Chondrocyte (in vitro differentiated cells): Measurements from ENCODE around the gene DSE. TPM values are rescaled to one million over a fixed set of nuclear protein-coding genes. Genes with fewer than 3 reads are reported as not detected.

ENCODE experiments used
- DNase-seq: peaks from one replicate; pipeline ENCODE4 v3.0.0; 2021; ENCODE audit warnings: mixed read lengths, low spot score
- H3K27ac Mint-ChIP-seq: one replicate; pipeline ENCODE4 v1.8.0; 2021; ENCODE audit warnings: mild to moderate bottlenecking, moderate library complexity, mixed read lengths; ENCODE audit not compliant: unreplicated experiment
- H3K27me3 Mint-ChIP-seq: 2 replicates; pipeline ENCODE4 v1.8.0; 2021; ENCODE audit warnings: low read depth, mixed read lengths
- H3K36me3 Mint-ChIP-seq: 2 replicates; pipeline ENCODE4 v1.8.0; 2021; ENCODE audit warnings: low read depth, mixed read lengths
- H3K4me1 Mint-ChIP-seq: 2 replicates; pipeline ENCODE4 v1.8.0; 2021; ENCODE audit warnings: low read depth, mild to moderate bottlenecking, mixed read lengths
- H3K4me3 Mint-ChIP-seq: one replicate; pipeline ENCODE4 v1.8.0; 2021; ENCODE audit warnings: mild to moderate bottlenecking, moderate library complexity, mixed read lengths; ENCODE audit not compliant: unreplicated experiment
- H3K9me3 Mint-ChIP-seq: 2 replicates; pipeline ENCODE4 v1.8.0; 2021; ENCODE audit warnings: low read depth, mixed read lengths
- total RNA-seq: library from RNA; stranded (reverse); gene quantifications from 3 replicates; pipeline ENCODE4 v1.2.1, GENCODE V29; 2021
- TF ChIP-seq, protein P1 (sequence below): fragments of 200-600 bp; sonication (generic); IDR thresholded peaks from 2 replicates; pipeline ENCODE4 v1.5.0; 2021; ENCODE audit warnings: antibody characterized with exemption, mild to moderate bottlenecking, moderate library complexity

The DSE gene
- total RNA-seq, 1 donor from 2014 or later: 78.0 TPM

DNA sequence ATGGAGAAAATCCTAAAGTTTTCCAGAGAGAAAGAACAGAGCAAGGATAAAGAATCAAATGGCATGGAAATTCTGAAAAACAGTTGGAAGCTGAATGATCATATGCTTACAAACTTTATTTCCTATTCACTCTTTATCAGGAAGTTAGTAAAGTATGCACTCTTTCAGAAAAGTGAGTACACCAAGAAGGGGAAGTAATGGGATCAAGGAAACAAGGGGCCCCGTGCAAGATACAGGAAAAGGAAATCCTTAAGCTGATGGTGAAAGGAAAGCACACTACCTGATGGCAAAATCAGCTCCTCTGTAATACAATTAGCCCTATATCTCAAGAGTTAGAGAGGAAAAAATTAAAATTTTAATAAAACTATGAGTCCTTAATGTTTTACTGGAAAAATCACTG is 104.4 kb downstream of the DSE start:
- DNase-seq: no peak
- TF ChIP-seq, protein P1, sequence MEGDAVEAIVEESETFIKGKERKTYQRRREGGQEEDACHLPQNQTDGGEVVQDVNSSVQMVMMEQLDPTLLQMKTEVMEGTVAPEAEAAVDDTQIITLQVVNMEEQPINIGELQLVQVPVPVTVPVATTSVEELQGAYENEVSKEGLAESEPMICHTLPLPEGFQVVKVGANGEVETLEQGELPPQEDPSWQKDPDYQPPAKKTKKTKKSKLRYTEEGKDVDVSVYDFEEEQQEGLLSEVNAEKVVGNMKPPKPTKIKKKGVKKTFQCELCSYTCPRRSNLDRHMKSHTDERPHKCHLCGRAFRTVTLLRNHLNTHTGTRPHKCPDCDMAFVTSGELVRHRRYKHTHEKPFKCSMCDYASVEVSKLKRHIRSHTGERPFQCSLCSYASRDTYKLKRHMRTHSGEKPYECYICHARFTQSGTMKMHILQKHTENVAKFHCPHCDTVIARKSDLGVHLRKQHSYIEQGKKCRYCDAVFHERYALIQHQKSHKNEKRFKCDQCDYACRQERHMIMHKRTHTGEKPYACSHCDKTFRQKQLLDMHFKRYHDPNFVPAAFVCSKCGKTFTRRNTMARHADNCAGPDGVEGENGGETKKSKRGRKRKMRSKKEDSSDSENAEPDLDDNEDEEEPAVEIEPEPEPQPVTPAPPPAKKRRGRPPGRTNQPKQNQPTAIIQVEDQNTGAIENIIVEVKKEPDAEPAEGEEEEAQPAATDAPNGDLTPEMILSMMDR: no peak
- no peak overlapping the region for H3K4me3 Mint-ChIP-seq

DNA sequence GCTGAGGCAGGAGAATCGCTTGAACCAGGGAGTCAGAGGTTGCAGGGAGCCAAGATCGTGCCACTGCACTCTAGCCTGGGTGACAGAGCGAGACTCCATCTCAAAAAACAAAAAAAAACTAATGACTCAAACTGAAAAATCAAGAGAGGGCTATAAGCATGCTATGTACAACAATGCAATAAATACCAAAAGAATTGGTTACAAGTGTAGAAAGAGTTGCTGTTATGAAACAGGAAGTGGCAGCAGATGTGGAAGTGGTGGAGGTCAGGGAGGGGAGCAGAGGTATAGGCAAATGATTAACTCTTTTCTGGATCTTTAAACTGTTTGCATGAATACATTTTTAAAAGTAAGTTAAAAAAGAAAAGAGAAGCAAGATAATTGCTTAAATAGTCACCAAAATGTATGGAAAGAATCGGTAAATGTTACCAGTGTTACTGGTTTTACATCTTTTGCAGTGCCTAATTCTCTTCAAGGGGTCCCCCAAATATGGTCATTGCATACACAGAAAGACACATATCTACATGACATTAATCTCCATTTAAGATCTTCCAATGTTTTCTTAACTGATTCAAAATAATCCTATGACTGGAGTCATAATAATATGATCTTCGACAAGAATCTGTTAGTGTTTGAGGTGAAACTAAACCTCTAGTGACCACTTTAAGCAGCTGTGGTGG is 105.4 kb downstream of the DSE start:
- H3K27ac Mint-ChIP-seq: no peak overlapping the region
- H3K4me1 Mint-ChIP-seq: peaks cover 5% of the 10 kb centered on the region
- H3K4me3 Mint-ChIP-seq: no peak overlapping the region
- no peaks in the 10 kb centered on the region for H3K27me3 Mint-ChIP-seq
- DNase-seq: no peak
- no peaks in the 10 kb centered on the region for H3K36me3 Mint-ChIP-seq
- no peaks in the 10 kb centered on the region for H3K9me3 Mint-ChIP-seq
- TF ChIP-seq, protein P1: no peak

More for the DNA sequence above, 104.4 kb downstream of the DSE start:
- Mint-ChIP-seq H3K27ac (no peak overlapping the region), H3K9me3 (no peaks in the 10 kb centered on the region), H3K27me3 (no peaks in the 10 kb centered on the region), H3K4me1 (peaks cover 5% of the 10 kb centered on the region), H3K36me3 (no peaks in the 10 kb centered on the region)

- peaks cover 5% of the 10 kb centered on the region for H3K4me1 Mint-ChIP-seq
- H3K9me3 Mint-ChIP-seq: no peaks in the 10 kb centered on the region
- H3K36me3 Mint-ChIP-seq: no peaks in the 10 kb centered on the region
- TF ChIP-seq, protein P1: no peak
- H3K27me3 Mint-ChIP-seq: no peaks in the 10 kb centered on the region
- no peak overlapping the region for H3K27ac Mint-ChIP-seq
- no peak for DNase-seq
- H3K4me3 Mint-ChIP-seq: no peak overlapping the region
Observed at GRCh38 chr6:116482780-116483179, 112.0 kb downstream of the DSE start.

GRCh38 chr6:116483616-116484015 is 112.9 kb downstream of the DSE start:
- TF ChIP-seq, protein P1: no peak
- DNase-seq: no peak
- Mint-ChIP-seq H3K4me3 (no peak overlapping the region), H3K27ac (no peak overlapping the region), H3K4me1 (peaks cover 5% of the 10 kb centered on the region), H3K9me3 (peaks cover 5% of the 10 kb centered on the region), H3K36me3 (no peaks in the 10 kb centered on the region), H3K27me3 (no peaks in the 10 kb centered on the region)

DNA sequence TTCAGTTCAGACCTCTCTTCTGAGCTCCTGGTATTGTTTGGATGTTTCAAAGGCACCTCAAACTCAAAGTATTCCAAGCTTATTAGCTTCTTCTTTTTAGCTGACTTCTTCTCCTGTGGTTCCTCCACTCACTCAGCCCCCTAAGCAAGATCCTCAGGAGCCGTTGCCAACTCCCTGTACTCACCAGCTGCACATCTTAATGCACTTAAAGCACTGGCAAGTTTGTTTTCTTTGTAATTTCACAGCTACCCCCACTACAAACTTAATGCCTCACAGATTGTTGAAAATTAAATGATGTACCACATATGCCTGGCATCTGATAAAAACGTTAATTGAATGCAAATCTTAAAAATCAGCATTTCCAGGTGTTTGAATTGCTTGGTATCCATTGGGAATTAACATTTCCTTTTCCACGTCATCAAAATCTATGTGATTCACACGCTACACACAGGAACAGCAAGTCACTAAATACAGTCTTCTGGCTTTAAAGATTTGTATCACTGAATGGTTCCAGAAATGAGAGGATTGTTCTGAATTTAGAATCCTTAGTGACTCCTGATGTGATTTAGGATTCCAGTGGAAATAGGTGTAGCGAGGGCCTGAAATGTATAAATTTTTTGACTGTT is 114.9 kb downstream of the DSE start:
- Mint-ChIP-seq H3K27ac (no peak overlapping the region), H3K4me1 (peaks cover 5% of the 10 kb centered on the region), H3K4me3 (no peak overlapping the region), H3K36me3 (peaks cover 9% of the 10 kb centered on the region), H3K9me3 (peaks cover 15% of the 10 kb centered on the region), H3K27me3 (no peaks in the 10 kb centered on the region)
- DNase-seq: no peak
- TF ChIP-seq, protein P1: no peak
